ENCODE results near the gene RTN4IP1. TPM values are rescaled to one million over a fixed set of nuclear protein-coding genes. Genes with fewer than 3 reads are reported as not detected.
A peak's percentile ranks its signal among the peaks of the same experiment; 100 is the strongest.

RTN4IP1 gene
- total RNA-seq, 1 donor from 2014 or later: 11.2 TPM

DNA sequence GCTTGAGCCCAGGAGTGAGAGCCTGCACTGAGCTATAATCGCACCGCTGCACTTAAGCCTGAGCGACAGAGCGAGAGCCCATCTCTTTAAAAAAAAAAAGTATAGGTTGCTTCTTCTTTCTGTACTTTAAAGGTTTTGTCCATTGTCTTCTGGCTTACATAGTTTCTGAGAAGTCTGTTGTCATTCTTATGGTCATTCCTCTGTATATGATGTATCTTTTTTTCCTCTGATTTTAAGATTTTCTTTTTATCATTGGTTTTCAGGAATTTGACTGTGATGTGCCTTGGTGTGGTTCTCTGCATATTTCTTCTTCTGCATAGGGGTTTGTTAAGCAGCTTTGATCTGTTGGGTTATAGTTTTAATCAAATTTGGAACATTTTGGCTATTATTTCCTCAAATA lies 29.2 kb upstream of the RTN4IP1 start:
- Mint-ChIP-seq H3K4me1 (peaks cover 29% of the 10 kb centered on the region), H3K27ac (peak overlapping the region; percentile 35), H3K36me3 (ENCODE audit: low read depth) (peaks cover 88% of the 10 kb centered on the region), H3K9me3 (peaks cover 7% of the 10 kb centered on the region), H3K27me3 (no peaks in the 10 kb centered on the region), H3K4me3 (no peak overlapping the region)
- ChIA-PET POLR2A (interaction anchor here (0.9 kb wide), 1 partner anchor 30 kb away, joined by 3 read pairs; the partner anchor contains the start of genes QRSL1 and RTN4IP1), CTCF (interaction anchor here (0.7 kb wide), 2 partner anchors 63 to 318 kb away, joined by 3 read pairs; no protein-coding TSS in a partner anchor)
- no peak for ATAC-seq (ENCODE audit: low read depth)
- TF ChIP-seq, protein P1, sequence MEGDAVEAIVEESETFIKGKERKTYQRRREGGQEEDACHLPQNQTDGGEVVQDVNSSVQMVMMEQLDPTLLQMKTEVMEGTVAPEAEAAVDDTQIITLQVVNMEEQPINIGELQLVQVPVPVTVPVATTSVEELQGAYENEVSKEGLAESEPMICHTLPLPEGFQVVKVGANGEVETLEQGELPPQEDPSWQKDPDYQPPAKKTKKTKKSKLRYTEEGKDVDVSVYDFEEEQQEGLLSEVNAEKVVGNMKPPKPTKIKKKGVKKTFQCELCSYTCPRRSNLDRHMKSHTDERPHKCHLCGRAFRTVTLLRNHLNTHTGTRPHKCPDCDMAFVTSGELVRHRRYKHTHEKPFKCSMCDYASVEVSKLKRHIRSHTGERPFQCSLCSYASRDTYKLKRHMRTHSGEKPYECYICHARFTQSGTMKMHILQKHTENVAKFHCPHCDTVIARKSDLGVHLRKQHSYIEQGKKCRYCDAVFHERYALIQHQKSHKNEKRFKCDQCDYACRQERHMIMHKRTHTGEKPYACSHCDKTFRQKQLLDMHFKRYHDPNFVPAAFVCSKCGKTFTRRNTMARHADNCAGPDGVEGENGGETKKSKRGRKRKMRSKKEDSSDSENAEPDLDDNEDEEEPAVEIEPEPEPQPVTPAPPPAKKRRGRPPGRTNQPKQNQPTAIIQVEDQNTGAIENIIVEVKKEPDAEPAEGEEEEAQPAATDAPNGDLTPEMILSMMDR (IDR thresholded peaks at IDR 0.05): no peak
- intact Hi-C loops (cut with micrococcal nuclease): loop anchor here (1.0 kb wide), 1 partner anchor 8 kb away; no protein-coding TSS in a partner anchor
- DNase-seq: no peak

DNA sequence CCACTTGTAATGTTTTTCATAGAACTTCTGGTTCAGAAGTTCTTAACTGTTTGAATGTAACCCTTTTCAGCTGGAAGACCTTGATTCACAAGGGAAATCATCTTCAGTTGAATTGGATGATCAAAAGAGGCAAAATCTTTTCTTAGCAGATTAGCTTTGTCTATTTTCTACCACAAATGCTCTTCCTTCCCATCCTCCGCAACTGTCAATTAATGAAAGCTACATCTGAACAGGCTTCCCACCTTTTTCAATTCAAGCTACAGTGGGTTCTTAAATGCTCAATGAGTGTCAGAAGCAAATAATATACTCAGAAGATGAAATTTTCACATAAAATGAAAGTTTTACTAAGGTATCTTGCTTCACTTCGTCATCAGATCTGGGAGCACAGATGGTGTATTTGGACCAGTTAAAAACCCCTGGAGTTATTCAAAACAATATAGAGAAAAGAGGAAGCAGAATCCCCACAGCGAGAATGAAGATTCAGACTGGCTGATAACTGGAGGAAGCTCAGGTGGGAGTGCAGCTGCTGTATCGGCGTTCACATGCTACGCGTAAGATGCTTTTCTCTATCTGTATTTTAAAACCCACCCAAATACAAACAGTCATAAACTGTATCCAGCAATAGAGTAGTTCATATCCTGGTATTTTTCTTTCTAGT lies 19.5 kb upstream of the RTN4IP1 start:
- Mint-ChIP-seq H3K9me3 (no peaks in the 10 kb centered on the region), H3K27me3 (no peaks in the 10 kb centered on the region), H3K36me3 (ENCODE audit: low read depth) (peaks cover 62% of the 10 kb centered on the region), H3K27ac (peak overlapping the region; percentile 96), H3K4me3 (peak overlapping the region; percentile 84), H3K4me1 (peaks cover 48% of the 10 kb centered on the region)
- ChIA-PET CTCF (interaction anchor here (1.0 to 2.1 kb wide), 3 partner anchors 9 to 66 kb away, joined by 3 to 6 read pairs (median 5); no protein-coding TSS in a partner anchor), POLR2A (interaction anchor here (0.6 to 3.5 kb wide), 15 partner anchors 8 to 325 kb away, joined by 3 to 36 read pairs (median 4); partner anchors contain the start of genes CD24, QRSL1 and RTN4IP1)
- intact Hi-C loops (cut with micrococcal nuclease): loop anchor here (1.0 to 5.0 kb wide), 4 partner anchors 11 to 41 kb away; partner anchors contain the start of genes QRSL1 and RTN4IP1
- TF ChIP-seq, protein P1 (IDR thresholded peaks at IDR 0.05): no peak
- peak; percentile 96 for ATAC-seq (ENCODE audit: low read depth)
- DNase-seq: no peak

DNA sequence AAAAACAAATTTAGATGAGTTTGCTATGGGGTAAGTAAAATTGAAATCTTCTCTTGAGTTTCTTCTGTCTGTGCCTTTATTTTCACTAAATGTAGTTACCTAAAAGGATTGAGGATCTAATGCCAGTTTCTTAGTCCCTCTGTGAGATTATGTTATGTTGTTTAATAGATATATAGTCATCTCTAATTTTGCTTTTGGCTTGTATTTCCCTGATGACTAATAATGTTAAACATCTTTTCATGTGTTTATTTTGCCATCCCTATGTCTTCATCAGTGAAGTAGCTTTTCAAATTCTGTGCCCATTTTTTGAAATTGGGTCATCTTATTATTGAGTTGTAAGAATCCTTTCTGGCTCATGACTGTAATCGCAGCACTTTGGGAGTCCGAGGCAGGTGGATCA lies 13.8 kb upstream of the RTN4IP1 start:
- ATAC-seq (ENCODE audit: low read depth): no peak
- POLR2A ChIA-PET: interaction anchor here (0.6 kb wide), 1 partner anchor 330 kb away, joined by 3 read pairs; no protein-coding TSS in a partner anchor
- no peak overlapping the region for H3K27ac Mint-ChIP-seq
- H3K9me3 Mint-ChIP-seq: peaks cover 3% of the 10 kb centered on the region
- TF ChIP-seq, protein P1 (IDR thresholded peaks at IDR 0.05): no peak
- peaks cover 74% of the 10 kb centered on the region for H3K36me3 Mint-ChIP-seq (ENCODE audit: low read depth)
- intact Hi-C loops (cut with micrococcal nuclease): no loop called here
- H3K4me1 Mint-ChIP-seq: peaks cover 32% of the 10 kb centered on the region
- H3K4me3 Mint-ChIP-seq: no peak overlapping the region
- no peak for DNase-seq
- H3K27me3 Mint-ChIP-seq: no peaks in the 10 kb centered on the region
- CTCF ChIA-PET: no interaction called here

GRCh38 chr6:106642476-106642875 lies 13.2 kb upstream of the RTN4IP1 start:
- Mint-ChIP-seq H3K27me3 (no peaks in the 10 kb centered on the region), H3K27ac (no peak overlapping the region), H3K36me3 (ENCODE audit: low read depth) (peaks cover 74% of the 10 kb centered on the region), H3K9me3 (peaks cover 3% of the 10 kb centered on the region), H3K4me1 (peaks cover 38% of the 10 kb centered on the region), H3K4me3 (no peak overlapping the region)
- ATAC-seq (ENCODE audit: low read depth): no peak
- intact Hi-C loops (cut with micrococcal nuclease): no loop called here
- CTCF ChIA-PET: no interaction called here
- no peak for DNase-seq
- TF ChIP-seq, protein P1 (IDR thresholded peaks at IDR 0.05): no peak
- POLR2A ChIA-PET: interaction anchor here (0.6 kb wide), 1 partner anchor 330 kb away, joined by 3 read pairs; no protein-coding TSS in a partner anchor

DNA sequence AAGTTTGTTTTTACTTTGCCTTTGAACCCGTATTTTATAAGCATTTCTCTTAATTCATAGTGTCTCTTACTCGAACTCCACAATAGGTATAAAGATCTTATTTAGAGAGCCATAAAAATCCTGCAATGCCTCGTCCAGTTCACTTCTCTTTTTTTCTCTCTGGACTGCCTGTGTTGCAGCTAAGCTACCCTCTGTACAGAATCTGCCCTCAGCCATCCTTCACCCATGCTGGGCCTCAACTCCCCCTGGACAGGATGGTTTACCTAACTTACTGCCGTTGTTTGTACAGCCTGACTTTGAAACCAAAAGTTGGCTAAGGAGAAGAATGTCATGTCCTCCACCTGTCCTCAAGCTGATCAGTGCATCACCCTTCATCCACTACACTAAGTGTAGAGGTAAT lies 10.5 kb upstream of the RTN4IP1 start:
- ATAC-seq (ENCODE audit: low read depth): no peak
- peak overlapping the region; percentile 90 for H3K27ac Mint-ChIP-seq
- TF ChIP-seq, protein P1 (IDR thresholded peaks at IDR 0.05): no peak
- peaks cover 3% of the 10 kb centered on the region for H3K9me3 Mint-ChIP-seq
- H3K4me1 Mint-ChIP-seq: peaks cover 62% of the 10 kb centered on the region
- CTCF ChIA-PET: interaction anchor here (0.8 to 3.9 kb wide), 3 partner anchors 10 to 63 kb away, joined by 3 to 23 read pairs (median 6); no protein-coding TSS in a partner anchor
- POLR2A ChIA-PET: interaction anchor here (0.8 to 1.2 kb wide), 3 partner anchors 9 to 11 kb away, joined by 3 to 6 read pairs (median 3); no protein-coding TSS in a partner anchor
- no peaks in the 10 kb centered on the region for H3K27me3 Mint-ChIP-seq
- peaks cover 56% of the 10 kb centered on the region for H3K36me3 Mint-ChIP-seq (ENCODE audit: low read depth)
- intact Hi-C loops (cut with micrococcal nuclease): no loop called here
- peak overlapping the region; percentile 59 for H3K4me3 Mint-ChIP-seq
- DNase-seq: no peak

Data from activated B cell treated with CpG ODN at 0.5 μM for 24 hours (primary cell).